Measurements from ENCODE around the gene RBM24.

RBM24 gene

DNA sequence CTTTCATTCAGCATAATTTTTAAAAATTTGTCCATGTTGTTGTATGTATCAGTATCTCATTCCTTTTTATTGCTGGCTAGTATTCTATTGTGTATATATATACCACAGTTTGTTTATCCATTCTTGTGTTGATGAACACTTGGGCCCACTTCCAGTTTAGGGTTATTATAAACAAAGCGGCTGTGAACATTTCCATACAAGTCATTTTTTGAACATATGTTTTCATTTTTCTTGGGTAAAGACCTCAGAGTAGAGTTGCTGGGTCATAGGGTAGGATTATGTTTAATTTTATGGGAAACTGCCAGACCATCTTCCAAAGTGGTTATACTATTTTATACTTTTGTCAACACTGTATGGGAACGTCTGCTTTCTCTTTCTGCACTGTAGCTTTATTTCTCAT is 55.3 kb downstream of the RBM24 start:
- no peak for TF ChIP-seq CTCF (IDR thresholded peaks at IDR 0.05; ENCODE audit: low read length, missing control alignments)
- no peak overlapping the region for H3K4me3 ChIP-seq (replicated peaks; ENCODE audit: low read depth, low read length)
- no peak for DNase-seq (ENCODE audit: low read depth)

- H3K4me3 ChIP-seq (replicated peaks; ENCODE audit: low read depth, low read length), result no peak overlapping the region
- no peak for DNase-seq (ENCODE audit: low read depth)
- no peak for TF ChIP-seq CTCF (IDR thresholded peaks at IDR 0.05; ENCODE audit: low read length, missing control alignments)
These were observed 58.1 kb downstream of the RBM24 start for GRCh38 chr6:17339308-17339670.

GRCh38 chr6:17341117-17341805 is 60.1 kb downstream of the RBM24 start:
- TF ChIP-seq CTCF (IDR thresholded peaks at IDR 0.05; ENCODE audit: low read length, missing control alignments), result no peak
- H3K4me3 ChIP-seq (replicated peaks; ENCODE audit: low read depth, low read length), result no peak overlapping the region
- DNase-seq (ENCODE audit: low read depth), result no peak

DNA sequence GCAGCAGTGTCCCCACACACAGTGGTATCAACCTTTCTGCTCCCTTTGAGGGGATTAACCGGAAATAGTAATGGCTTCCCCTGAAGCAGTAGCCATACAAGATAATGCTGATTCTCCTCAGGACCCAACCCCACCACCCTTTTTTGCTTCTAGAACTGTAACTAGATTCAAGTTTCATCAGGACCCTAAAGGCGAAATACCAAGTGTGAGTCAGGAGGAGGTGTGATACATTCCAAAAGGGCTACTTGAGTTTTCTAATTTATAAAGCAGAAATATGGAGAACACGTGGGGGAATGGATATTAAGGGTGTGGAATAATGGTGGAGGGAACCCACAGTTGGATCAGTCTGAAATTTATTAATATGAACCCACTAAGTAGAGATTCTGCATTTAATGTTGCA is 60.7 kb downstream of the RBM24 start:
- TF ChIP-seq CTCF (IDR thresholded peaks at IDR 0.05; ENCODE audit: low read length, missing control alignments), result no peak
- no peak overlapping the region for H3K4me3 ChIP-seq (replicated peaks; ENCODE audit: low read depth, low read length)
- no peak for DNase-seq (ENCODE audit: low read depth)

DNA sequence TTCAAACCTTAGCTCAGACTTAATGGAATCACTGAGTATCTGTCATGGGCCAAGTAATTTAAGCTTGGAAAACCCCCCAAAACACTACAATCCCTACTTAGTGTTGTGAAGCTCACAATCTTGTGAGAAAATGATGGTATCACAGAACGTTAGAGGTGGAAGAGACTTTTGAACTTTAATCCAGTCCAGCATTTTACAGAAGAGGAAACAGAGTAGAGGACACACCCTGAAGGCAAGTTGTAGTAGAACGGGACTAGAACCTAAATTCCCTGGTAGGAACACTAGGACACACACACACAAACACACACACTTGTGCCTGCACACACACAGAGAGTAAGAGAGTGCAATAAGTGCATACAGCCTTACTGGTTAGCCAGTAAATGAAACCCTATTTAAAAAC is 62.1 kb downstream of the RBM24 start:
- no peak overlapping the region for H3K4me3 ChIP-seq (replicated peaks; ENCODE audit: low read depth, low read length)
- TF ChIP-seq CTCF (IDR thresholded peaks at IDR 0.05; ENCODE audit: low read length, missing control alignments), result no peak
- DNase-seq (ENCODE audit: low read depth), result no peak

Measured in fibroblast of pulmonary artery (primary cell).